Rectal smooth muscle tissue (tissue), 1 donor: ENCODE data around the gene ARFGEF2.
A peak's percentile ranks its signal among the peaks of the same experiment; 100 is the strongest.
"Not testable (repeated sequence)": the region's sequence is repeated elsewhere in the genome, so short reads cannot be mapped to it uniquely, and the experiment has no call there.

ENCODE experiments used
- H3K27ac ChIP-seq: one replicate; pipeline ENCODE4 v1.7.0; 2013; ENCODE audit warnings: low read depth, low read length, inconsistent platforms
- H3K27me3 ChIP-seq: one replicate; pipeline ENCODE4 v1.7.0; 2013; ENCODE audit warnings: low read length; ENCODE audit not compliant: control insufficient read depth, insufficient read depth
- H3K36me3 ChIP-seq: one replicate; pipeline ENCODE4 v1.7.0; 2013; ENCODE audit warnings: low read length; ENCODE audit not compliant: control insufficient read depth, insufficient read depth
- H3K4me1 ChIP-seq: one replicate; pipeline ENCODE4 v1.7.0; 2013; ENCODE audit warnings: low read length; ENCODE audit not compliant: control insufficient read depth, insufficient read depth
- H3K4me3 ChIP-seq: one replicate; pipeline ENCODE4 v1.7.0; 2013; ENCODE audit warnings: low read length
- H3K9ac ChIP-seq: one replicate; pipeline ENCODE4 v1.7.0; 2013; ENCODE audit warnings: low read length

ARFGEF2 gene

DNA sequence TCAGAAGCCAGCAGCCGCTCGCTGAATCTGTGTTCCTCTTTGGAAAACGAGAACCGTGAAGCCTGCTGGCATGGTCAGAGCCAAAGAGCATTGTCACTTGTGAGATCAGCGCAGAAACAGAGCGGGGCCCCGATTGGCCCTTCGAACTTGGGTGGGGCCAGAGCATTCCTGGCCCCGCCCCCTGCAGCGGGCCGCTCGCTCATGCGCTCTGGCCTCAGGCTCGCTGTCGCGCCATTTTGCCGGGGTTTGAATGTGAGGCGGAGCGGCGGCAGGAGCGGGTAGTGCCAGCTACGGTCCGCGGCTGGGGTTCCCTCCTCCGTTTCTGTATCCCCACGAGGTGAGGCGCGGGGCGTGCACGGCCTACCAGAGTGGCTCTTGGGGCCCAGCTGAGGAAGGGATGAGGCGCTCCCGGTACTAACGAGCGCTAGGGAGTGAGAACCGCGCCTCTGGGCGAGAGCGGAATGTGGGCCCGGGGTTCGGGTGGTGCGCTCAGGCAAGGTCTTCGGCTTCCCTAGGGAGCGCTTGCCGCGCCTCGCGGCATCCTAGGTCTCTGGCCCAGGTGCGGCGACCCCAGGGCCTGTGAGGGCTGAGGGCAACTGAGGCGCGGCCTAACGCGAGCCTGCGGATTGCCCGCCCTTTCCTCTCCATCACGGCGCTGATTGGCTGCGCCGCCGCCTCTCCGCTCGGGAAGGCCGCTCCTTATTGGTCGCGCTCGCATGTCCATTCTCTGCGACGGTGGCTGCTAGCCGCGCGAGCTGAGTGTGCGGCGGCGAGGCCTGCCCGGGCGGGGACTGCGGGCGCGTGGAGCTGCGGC is 124.8 kb downstream of the ARFGEF2 start, which contains the start of gene CSE1L:
TSS of gene CSE1L (plus strand) at position 226 of the 814 bp plus-strand sequence. CDS start 12,152 bp downstream, outside the sequence.
- Histone ChIP-seq H3K9ac (peak within 1 kb of the TSS; percentile 92), H3K36me3 (no peaks in the 10 kb centered on the region), H3K4me3 (peak within 1 kb of the TSS; percentile 100), H3K27ac (peak within 1 kb of the TSS; percentile 87), H3K4me1 (peaks cover 6% of the 10 kb centered on the region), H3K27me3 (no peaks in the 10 kb centered on the region)

DNA sequence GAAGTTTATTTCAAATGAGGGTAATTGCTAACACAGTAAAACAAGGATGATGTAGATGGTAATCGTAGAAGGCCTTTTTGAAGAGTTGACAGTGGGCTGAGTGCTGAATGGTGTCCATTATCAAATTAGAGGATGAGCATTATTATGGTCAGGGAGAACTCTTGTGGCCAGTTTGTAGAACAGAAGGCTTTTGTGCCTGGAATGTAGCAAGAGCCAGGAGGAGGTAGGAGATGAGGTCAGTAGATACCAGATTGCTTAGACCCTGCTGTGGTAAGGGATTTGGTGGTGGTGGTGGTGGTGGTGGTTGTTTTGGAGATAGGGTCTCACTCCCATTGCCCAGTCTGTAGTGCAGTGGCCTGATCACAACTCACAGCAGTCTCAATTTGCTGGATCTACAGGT is 130.8 kb downstream of the ARFGEF2 start:
- H3K36me3 ChIP-seq = peaks cover 3% of the 10 kb centered on the region
- H3K27ac ChIP-seq = no peak overlapping the region
- no peaks in the 10 kb centered on the region for H3K4me1 ChIP-seq

DNA sequence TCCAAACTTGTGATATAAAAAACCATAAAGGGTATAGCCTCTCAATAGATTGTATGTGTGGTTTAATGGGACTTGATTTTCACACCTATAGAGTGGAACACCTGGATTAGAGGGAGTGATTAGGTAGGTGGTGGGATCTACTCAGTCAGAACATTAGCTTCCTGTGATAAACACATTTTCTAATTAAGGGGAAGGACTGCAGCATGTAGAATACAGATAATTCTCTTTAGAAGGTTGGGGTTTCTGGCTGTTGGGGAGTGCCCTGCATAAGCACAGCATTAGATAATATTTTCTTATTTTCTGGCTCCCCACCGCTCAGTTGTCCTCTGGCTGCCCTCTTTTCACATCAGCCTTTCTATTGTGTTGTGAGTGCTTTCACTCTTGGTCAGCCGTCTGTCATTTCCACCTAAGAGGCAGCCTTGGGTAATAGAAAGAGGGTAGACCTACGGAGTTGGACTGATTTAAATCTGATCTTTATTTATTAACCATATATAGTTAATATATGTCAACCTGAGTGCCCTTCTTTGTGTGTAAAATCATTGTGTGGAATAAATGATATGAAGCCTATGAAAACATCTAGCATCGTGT is 132.6 kb downstream of the ARFGEF2 start:
- Histone ChIP-seq H3K4me1 (no peaks in the 10 kb centered on the region), H3K27ac (no peak overlapping the region), H3K9ac (no peak overlapping the region), H3K36me3 (peaks cover 3% of the 10 kb centered on the region), H3K27me3 (no peaks in the 10 kb centered on the region), H3K4me3 (no peak overlapping the region)

More for the DNA sequence above, 130.8 kb downstream of the ARFGEF2 start:
- H3K4me3 ChIP-seq = no peak overlapping the region
- no peaks in the 10 kb centered on the region for H3K27me3 ChIP-seq
- no peak overlapping the region for H3K9ac ChIP-seq

DNA sequence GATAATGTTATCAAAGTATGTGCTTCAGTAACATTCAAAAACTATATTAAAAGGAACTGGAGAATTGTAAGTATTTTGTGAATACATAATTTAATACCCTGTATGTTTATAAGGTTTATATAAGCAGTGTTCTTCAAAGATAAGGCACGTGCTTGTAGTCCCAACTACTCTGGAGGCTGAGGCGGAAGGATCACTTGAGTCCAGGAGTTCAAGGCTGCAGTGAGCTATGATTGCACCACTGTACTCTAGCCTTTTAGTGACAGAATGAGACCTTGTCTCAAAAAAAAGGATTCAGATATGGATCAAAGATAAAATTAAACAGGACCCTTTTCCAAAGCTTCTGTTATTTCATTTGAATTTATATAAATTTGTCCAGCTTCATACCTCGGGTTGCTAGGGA is 141.8 kb downstream of the ARFGEF2 start:
- Histone ChIP-seq H3K27ac (no peak overlapping the region), H3K27me3 (no peaks in the 10 kb centered on the region), H3K4me1 (no peaks in the 10 kb centered on the region), H3K36me3 (peaks cover 8% of the 10 kb centered on the region), H3K4me3 (no peak overlapping the region), H3K9ac (no peak overlapping the region)

DNA sequence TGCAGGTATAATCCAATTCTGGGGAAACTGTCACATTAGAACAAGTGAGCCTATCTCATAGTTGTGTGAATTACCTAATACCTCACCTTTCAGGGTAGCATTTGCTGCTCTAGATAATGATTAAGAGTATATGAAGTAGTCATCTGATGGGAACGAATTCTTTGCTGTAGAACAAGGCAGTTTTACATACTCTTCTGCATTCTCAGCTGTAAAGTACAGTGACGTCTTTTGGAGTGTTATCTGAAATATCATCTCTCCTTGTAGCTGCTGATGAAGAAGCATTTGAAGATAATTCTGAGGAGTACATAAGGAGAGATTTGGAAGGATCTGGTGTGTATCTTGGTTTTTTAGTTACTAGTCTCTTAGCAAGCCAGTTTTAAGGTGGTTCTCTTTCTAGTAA is 153.0 kb downstream of the ARFGEF2 start:
- Histone ChIP-seq H3K4me3 (no peak overlapping the region), H3K36me3 (peaks cover 14% of the 10 kb centered on the region), H3K4me1 (no peaks in the 10 kb centered on the region), H3K27ac (no peak overlapping the region), H3K27me3 (no peaks in the 10 kb centered on the region), H3K9ac (no peak overlapping the region)

DNA sequence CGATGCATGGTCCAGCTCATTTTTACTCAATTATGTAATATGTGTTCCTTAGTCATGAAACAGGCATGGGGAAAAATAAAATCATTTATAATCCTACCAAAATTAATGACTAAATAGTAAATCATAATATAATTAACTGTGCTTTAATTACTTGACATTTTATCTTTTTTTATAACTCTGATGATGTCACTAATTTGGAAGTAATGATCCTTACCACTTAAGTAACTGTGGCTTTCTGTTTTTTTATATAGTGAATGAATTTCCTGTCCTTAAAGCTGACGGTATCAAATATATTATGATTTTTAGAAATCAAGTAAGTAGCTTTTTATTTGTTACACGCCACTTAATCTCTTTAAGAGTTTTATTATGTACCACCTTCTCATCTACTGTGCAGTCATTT is 156.8 kb downstream of the ARFGEF2 start:
- Histone ChIP-seq H3K27me3 (no peaks in the 10 kb centered on the region), H3K27ac (no peak overlapping the region), H3K36me3 (peaks cover 14% of the 10 kb centered on the region), H3K4me1 (no peaks in the 10 kb centered on the region), H3K4me3 (no peak overlapping the region), H3K9ac (no peak overlapping the region)

DNA sequence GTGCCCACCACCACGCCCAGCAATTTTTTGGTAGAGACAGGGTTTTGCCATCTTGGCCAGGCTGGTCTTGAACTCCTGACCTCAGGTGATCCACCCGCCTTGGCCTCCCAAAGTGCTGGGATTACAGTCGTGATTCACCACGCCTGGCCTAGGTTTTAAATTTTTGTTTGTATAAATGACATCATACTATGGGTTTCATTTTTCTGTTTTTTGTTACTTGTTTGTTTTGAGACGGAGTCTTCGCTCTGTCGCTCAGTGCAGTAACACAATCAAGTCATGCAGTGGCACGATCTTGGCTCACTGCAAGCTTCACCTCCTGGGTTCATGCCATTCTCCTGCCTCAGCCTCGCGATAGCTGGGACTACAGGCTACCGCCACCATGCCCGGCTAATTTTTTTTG is 160.8 kb downstream of the ARFGEF2 start:
- not testable (repeated sequence) for H3K4me3 ChIP-seq, H3K27me3 ChIP-seq
- peaks cover 26% of the 10 kb centered on the region for H3K36me3 ChIP-seq

More for the DNA sequence above, 160.8 kb downstream of the ARFGEF2 start:
- H3K9ac ChIP-seq, H3K27ac ChIP-seq, H3K4me1 ChIP-seq: not testable (repeated sequence)
